Tracheal epithelial cell (primary cell): ENCODE results near the gene EIF4ENIF1. TPM values are rescaled to one million over a fixed set of nuclear protein-coding genes. Genes with fewer than 3 reads are reported as not detected.

Experiments used
- total RNA-seq: library from RNA; depleted of rRNA; stranded (reverse); fragments of >200 nt; gene quantifications from 2 replicates; pipeline ENCODE4 v1.2.1, GENCODE V29; 2014

The EIF4ENIF1 gene
- 7.5 and 46.5 TPM in 2 replicates for total RNA-seq

GRCh38 chr22:31489632-31490495 is at the start of gene EIF4ENIF1:
Gene EIF4ENIF1, minus strand, starts transcription at chr22:31489842. Its CDS starts 1,124 bp downstream, at chr22:31488718.

GRCh38 chr22:31496007-31496734 is 6.5 kb upstream of the EIF4ENIF1 start, which contains the start of gene SFI1:
Gene SFI1, plus strand, starts transcription at chr22:31496536. Its CDS starts 11,749 bp downstream, at chr22:31508285.

GRCh38 chr22:31399211-31400022 is 90.2 kb downstream of the EIF4ENIF1 start, which contains the start of gene DRG1:
Gene DRG1, plus strand, starts transcription at chr22:31399604. Its CDS starts 80 bp downstream, at chr22:31399684.

Other genes with a start within 250 kb of the EIF4ENIF1 start
- 12.6 and 32.0 TPM in 2 replicates for gene PIK3IP1, start 197.4 kb downstream of the EIF4ENIF1 start, total RNA-seq
- gene PATZ1, start 143.5 kb downstream of the EIF4ENIF1 start, total RNA-seq, result 7.2 and 8.7 TPM in 2 replicates
- 63.5 and 74.2 TPM in 2 replicates for gene DRG1, start 90.2 kb downstream of the EIF4ENIF1 start, total RNA-seq
- gene SFI1, start 6.7 kb upstream of the EIF4ENIF1 start, total RNA-seq, result 6.6 and 12.5 TPM in 2 replicates
- 22.6 and 54.9 TPM in 2 replicates for gene PISD, start 172.4 kb upstream of the EIF4ENIF1 start, total RNA-seq